OCI-LY1 (cell line): Measurements from ENCODE around the gene PDE1C.

ENCODE experiments used
- H2AFZ ChIP-seq: fragments of 200-600 bp; sonication (generic), shearing (Covaris generic); 2 replicates; pipeline ENCODE4 v1.6.0; 2014; ENCODE audit warnings: antibody characterized with exemption, mild to moderate bottlenecking, low read length
- H3F3A ChIP-seq: fragments of 200-600 bp; sonication (generic), shearing (Covaris generic); 2 replicates; pipeline ENCODE4 v1.6.0; 2014; ENCODE audit warnings: mild to moderate bottlenecking, antibody characterized with exemption, low read length, moderate library complexity; ENCODE audit not compliant: insufficient read depth
- H3K27ac ChIP-seq: fragments of 200-600 bp; sonication (generic); 2 replicates; pipeline ENCODE4 v1.5.1; 2014; ENCODE audit warnings: low read length, mixed run types, mild to moderate bottlenecking, low read depth; ENCODE audit not compliant: poor library complexity, severe bottlenecking
- H3K27me3 ChIP-seq: fragments of 200-600 bp; sonication (generic); 2 replicates; pipeline ENCODE4 v1.6.0; 2014; ENCODE audit warnings: antibody characterized with exemption, mild to moderate bottlenecking, low read length, moderate library complexity; ENCODE audit not compliant: insufficient read depth
- H3K36me3 ChIP-seq: fragments of 200-600 bp; sonication (generic); 2 replicates; pipeline ENCODE4 v1.6.1; 2014; ENCODE audit warnings: mild to moderate bottlenecking, antibody characterized with exemption, low read length, moderate library complexity, mixed read lengths; ENCODE audit not compliant: insufficient read depth
- H3K4me1 ChIP-seq: fragments of 200-600 bp; sonication (generic); 2 replicates; pipeline ENCODE4 v1.5.1; 2014; ENCODE audit warnings: mild to moderate bottlenecking, low read length, moderate library complexity; ENCODE audit not compliant: insufficient read depth, severe bottlenecking
- H3K4me2 ChIP-seq: fragments of 200-600 bp; sonication (generic), shearing (Covaris generic); 2 replicates; pipeline ENCODE4 v1.6.1; 2014; ENCODE audit warnings: low read length
- H3K4me3 ChIP-seq: fragments of 200-600 bp; sonication (generic); 2 replicates; pipeline ENCODE4 v1.5.1; 2014; ENCODE audit warnings: low read length, low read depth, mild to moderate bottlenecking, mixed read lengths; ENCODE audit not compliant: poor library complexity, severe bottlenecking
- H3K79me2 ChIP-seq: fragments of 200-600 bp; shearing (Covaris generic); 2 replicates; pipeline ENCODE4 v1.6.1; 2016; ENCODE audit warnings: mixed run types, low read length, mixed read lengths; ENCODE audit not compliant: insufficient read depth
- H3K9ac ChIP-seq: fragments of 200-600 bp; sonication (generic), shearing (Covaris generic); 2 replicates; pipeline ENCODE4 v1.6.1; 2014; ENCODE audit warnings: mild to moderate bottlenecking, low read length, mixed read lengths
- H3K9me2 ChIP-seq: fragments of 200-600 bp; sonication (generic), shearing (Covaris generic); 2 replicates; pipeline ENCODE4 v1.6.1; 2014; ENCODE audit warnings: low read depth, mild to moderate bottlenecking, low read length, mixed read lengths
- H3K9me3 ChIP-seq: fragments of 200-600 bp; shearing (Covaris generic); 2 replicates; pipeline ENCODE4 v1.6.1; 2014; ENCODE audit warnings: low read length, mixed read lengths
- H4K20me1 ChIP-seq: fragments of 200-600 bp; sonication (generic), shearing (Covaris generic); 2 replicates; pipeline ENCODE4 v1.6.0; 2016; ENCODE audit warnings: mild to moderate bottlenecking, low read length; ENCODE audit not compliant: insufficient read depth
- EZH2 ChIP-seq: fragments of 200-600 bp; sonication (generic), shearing (Covaris generic); IDR thresholded peaks from 2 replicates; pipeline ENCODE4 v1.8.0; 2017; ENCODE audit warnings: borderline replicate concordance, mixed run types, mild to moderate bottlenecking, antibody characterized with exemption, low read length, moderate library complexity, mixed read lengths
- TF ChIP-seq, protein P1 (sequence below): fragments of 200-600 bp; sonication (generic), shearing (Covaris generic); IDR thresholded peaks from 2 replicates; pipeline ENCODE4 v1.5.1; 2017; ENCODE audit warnings: mild to moderate bottlenecking, antibody characterized with exemption, low read length, moderate library complexity, mixed read lengths

Gene PDE1C

DNA sequence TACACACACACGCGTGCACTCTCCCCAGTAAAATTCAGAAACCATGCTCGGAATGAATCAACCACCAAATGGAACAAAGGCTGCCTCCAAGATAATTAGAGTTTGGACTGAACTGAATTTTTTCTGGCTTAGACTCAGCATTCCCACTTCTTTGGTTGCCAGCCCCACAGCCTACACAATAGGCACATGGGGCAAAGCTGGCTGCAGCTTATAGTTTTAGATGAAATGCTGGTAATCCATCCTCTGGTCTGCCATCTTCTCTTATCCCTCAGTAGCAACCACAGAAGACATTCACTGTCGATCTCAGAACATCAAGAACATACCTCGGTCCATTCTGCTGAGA lies 44.2 kb downstream of the PDE1C start:
- H3F3A ChIP-seq = no peaks in the 10 kb centered on the region
- TF ChIP-seq, protein P1, sequence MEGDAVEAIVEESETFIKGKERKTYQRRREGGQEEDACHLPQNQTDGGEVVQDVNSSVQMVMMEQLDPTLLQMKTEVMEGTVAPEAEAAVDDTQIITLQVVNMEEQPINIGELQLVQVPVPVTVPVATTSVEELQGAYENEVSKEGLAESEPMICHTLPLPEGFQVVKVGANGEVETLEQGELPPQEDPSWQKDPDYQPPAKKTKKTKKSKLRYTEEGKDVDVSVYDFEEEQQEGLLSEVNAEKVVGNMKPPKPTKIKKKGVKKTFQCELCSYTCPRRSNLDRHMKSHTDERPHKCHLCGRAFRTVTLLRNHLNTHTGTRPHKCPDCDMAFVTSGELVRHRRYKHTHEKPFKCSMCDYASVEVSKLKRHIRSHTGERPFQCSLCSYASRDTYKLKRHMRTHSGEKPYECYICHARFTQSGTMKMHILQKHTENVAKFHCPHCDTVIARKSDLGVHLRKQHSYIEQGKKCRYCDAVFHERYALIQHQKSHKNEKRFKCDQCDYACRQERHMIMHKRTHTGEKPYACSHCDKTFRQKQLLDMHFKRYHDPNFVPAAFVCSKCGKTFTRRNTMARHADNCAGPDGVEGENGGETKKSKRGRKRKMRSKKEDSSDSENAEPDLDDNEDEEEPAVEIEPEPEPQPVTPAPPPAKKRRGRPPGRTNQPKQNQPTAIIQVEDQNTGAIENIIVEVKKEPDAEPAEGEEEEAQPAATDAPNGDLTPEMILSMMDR = no peak
- TF ChIP-seq EZH2 = no peak
- no peak overlapping the region for H3K27ac ChIP-seq
- H3K27me3 ChIP-seq = no peaks in the 10 kb centered on the region
- no peaks in the 10 kb centered on the region for H3K79me2 ChIP-seq
- H3K36me3 ChIP-seq = no peaks in the 10 kb centered on the region
- H3K9me3 ChIP-seq = no peaks in the 10 kb centered on the region
- H3K4me1 ChIP-seq = no peaks in the 10 kb centered on the region
- no peak overlapping the region for H3K9ac ChIP-seq
- H4K20me1 ChIP-seq = no peaks in the 10 kb centered on the region
- H3K4me2 ChIP-seq = no peak overlapping the region
- H2AFZ ChIP-seq = no peak overlapping the region
- no peaks in the 10 kb centered on the region for H3K9me2 ChIP-seq
- H3K4me3 ChIP-seq = no peak overlapping the region

DNA sequence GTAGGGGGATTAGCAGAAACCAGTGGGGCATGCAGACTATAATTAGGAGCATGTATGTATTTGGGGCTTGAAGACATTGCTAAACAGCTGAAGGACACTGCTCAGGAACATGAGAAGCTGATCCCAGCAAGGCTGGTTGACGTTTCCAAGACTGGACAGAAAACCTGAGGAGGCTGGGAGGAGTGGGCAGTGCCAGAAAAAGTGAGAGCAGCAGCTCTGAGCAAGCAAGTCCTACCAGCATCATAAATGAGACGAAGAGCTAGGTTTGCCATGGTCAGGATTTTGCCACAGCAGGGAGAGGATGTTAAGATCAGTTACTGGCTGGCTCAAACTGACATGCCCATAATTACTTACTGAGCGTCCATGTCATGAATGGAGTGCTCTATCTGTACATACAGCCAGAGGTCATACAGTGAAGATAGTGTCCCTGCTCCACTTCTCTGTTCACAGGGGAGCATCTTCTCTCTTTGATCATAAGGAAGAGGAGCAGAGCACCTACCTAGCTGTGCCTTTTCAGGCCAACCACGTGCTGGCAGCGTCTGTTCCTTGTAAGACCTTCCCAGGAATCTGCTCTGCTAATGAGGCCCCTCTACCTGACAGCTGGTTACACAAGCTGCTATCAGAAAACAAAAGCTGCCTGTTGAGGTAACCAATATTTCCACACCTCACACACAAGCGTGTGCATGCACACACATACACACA lies 44.7 kb downstream of the PDE1C start:
- no peaks in the 10 kb centered on the region for H3K9me2 ChIP-seq

DNA sequence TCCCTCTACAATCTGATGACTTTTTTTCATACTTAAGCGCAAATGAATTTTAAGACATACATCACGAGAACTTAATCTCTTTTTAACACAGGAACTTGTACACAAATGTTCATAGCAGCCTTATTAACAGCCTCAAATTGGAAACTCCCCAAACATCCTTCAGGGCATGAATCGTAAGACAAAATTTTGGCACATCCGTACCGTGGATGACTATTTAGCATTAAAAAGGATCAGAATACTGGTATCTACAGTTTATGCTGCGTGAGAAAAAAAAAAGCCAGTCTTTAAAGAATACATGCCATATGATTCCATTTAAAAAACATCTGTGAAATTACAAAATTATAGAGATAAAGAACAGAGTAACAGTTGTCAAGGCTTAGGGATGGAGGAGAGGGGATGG lies 46.8 kb downstream of the PDE1C start:
- no peak overlapping the region for H3K4me3 ChIP-seq
- H3K9ac ChIP-seq = no peak overlapping the region
- no peaks in the 10 kb centered on the region for H3F3A ChIP-seq
- H3K4me1 ChIP-seq = no peaks in the 10 kb centered on the region
- H3K27me3 ChIP-seq = no peaks in the 10 kb centered on the region
- H3K27ac ChIP-seq = no peak overlapping the region
- TF ChIP-seq EZH2 = no peak
- TF ChIP-seq, protein P1 = no peak
- no peak overlapping the region for H2AFZ ChIP-seq
- H3K36me3 ChIP-seq = no peaks in the 10 kb centered on the region
- no peaks in the 10 kb centered on the region for H4K20me1 ChIP-seq
- H3K9me2 ChIP-seq = no peaks in the 10 kb centered on the region
- no peaks in the 10 kb centered on the region for H3K9me3 ChIP-seq
- no peak overlapping the region for H3K4me2 ChIP-seq
- H3K79me2 ChIP-seq = no peaks in the 10 kb centered on the region

More for the DNA sequence above, 44.7 kb downstream of the PDE1C start:
- Histone ChIP-seq H3K9ac (no peak overlapping the region), H2AFZ (no peak overlapping the region), H3K79me2 (no peaks in the 10 kb centered on the region), H3K4me1 (no peaks in the 10 kb centered on the region), H3K9me3 (no peaks in the 10 kb centered on the region), H3F3A (no peaks in the 10 kb centered on the region), H3K4me3 (no peak overlapping the region), H3K27ac (no peak overlapping the region), H3K4me2 (no peak overlapping the region), H3K27me3 (no peaks in the 10 kb centered on the region), H4K20me1 (no peaks in the 10 kb centered on the region), H3K36me3 (no peaks in the 10 kb centered on the region)
- no peak for TF ChIP-seq EZH2
- TF ChIP-seq, protein P1 = no peak
